ENCODE data around the gene RPGRIP1. TPM values are rescaled to one million over a fixed set of nuclear protein-coding genes. Genes with fewer than 3 reads are reported as not detected.

Gene RPGRIP1
- total and polyA plus RNA-seq, 9 of the 15 experiments (the other 6 are each of a cell fraction or from before 2014, with no cell fraction given): 0.47 to 0.95 (median 0.65) TPM; not detected in 1

DNA sequence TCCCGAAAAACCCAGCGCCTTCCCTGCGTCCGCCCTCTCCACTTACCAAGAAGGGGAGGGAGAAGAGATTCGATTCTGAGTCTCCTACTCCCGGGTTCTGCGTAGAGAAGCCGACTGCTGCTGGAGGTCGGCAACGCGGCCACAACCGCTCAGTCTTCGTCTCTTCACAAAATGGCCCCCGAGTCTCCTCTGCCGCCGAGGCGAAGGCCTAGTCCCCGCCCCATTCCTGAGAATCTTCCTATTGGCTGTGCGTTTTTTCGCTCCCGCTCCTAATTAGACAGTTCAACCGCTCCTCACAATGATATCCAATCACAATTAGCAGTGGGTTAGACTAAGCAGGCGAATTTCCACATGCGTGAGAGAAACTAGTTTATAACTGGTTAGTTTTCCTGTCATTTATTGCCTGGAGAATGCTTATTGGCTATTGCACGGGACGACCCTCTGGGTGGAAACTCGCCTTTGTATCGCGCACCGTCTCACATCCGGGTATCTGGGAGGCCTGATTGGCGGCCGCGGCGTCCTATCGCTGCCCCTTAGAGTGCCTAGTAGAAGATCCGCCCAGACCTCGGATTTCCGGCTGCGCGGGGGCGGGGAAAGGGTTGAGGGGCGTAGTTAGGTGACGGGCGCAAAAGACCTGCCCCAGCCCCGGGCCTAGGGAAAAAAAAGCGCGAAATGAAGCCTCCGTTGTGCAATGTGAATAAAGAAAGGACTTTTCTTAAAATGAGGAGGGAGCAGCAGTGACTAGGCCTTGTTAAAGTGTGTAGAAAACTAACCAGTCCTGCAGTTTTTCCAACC, 10.4 kb upstream of the RPGRIP1 start, which contains the start of gene HNRNPC (continued):
- TF ChIP-seq, protein P1, sequence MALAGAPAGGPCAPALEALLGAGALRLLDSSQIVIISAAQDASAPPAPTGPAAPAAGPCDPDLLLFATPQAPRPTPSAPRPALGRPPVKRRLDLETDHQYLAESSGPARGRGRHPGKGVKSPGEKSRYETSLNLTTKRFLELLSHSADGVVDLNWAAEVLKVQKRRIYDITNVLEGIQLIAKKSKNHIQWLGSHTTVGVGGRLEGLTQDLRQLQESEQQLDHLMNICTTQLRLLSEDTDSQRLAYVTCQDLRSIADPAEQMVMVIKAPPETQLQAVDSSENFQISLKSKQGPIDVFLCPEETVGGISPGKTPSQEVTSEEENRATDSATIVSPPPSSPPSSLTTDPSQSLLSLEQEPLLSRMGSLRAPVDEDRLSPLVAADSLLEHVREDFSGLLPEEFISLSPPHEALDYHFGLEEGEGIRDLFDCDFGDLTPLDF (CRISPR knock-in tag; IDR thresholded peaks at IDR 0.05): no peak
- TF ChIP-seq, protein P2, sequence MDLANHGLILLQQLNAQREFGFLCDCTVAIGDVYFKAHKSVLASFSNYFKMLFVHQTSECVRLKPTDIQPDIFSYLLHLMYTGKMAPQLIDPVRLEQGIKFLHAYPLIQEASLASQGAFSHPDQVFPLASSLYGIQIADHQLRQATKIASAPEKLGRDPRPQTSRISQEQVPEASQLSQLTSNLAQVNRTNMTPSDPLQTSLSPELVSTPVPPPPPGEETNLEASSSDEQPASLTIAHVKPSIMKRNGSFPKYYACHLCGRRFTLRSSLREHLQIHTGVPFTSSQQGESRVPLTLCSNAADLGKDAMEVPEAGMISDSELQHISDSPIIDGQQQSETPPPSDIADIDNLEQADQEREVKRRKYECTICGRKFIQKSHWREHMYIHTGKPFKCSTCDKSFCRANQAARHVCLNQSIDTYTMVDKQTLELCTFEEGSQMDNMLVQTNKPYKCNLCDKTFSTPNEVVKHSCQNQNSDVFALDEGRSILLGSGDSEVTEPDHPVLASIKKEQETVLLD (IDR thresholded peaks at IDR 0.05): no peak
- TF ChIP-seq RFX1 (IDR thresholded peaks at IDR 0.05) (peak; percentile 40), NCOA6 (IDR thresholded peaks at IDR 0.05) (no peak), CBX8 (IDR thresholded peaks at IDR 0.05; ENCODE audit: borderline replicate concordance, extremely low read depth, low read depth, low read length, poor library complexity, severe bottlenecking) (no peak), ZNF175 (CRISPR knock-in tag; IDR thresholded peaks at IDR 0.05; ENCODE audit: low read depth) (no peak), POLR2A (conservative IDR thresholded peaks at IDR 0.05) (peak; percentile 98), GTF2E2 (tag; IDR thresholded peaks at IDR 0.05) (peak; percentile 77; the same call in 1 of the 2 replicates), RBM39 (optimal IDR thresholded peaks at IDR 0.05; ENCODE audit: low read depth, low read length) (no peak), ZNF551 (CRISPR knock-in tag; IDR thresholded peaks at IDR 0.05) (no peak), HMG20B (CRISPR knock-in tag; IDR thresholded peaks at IDR 0.05) (no peak), POLR3G (IDR thresholded peaks at IDR 0.05; ENCODE audit: extremely low read depth, insufficient read length, insufficient replicate concordance) (no peak)
- TF ChIP-seq, protein P3, sequence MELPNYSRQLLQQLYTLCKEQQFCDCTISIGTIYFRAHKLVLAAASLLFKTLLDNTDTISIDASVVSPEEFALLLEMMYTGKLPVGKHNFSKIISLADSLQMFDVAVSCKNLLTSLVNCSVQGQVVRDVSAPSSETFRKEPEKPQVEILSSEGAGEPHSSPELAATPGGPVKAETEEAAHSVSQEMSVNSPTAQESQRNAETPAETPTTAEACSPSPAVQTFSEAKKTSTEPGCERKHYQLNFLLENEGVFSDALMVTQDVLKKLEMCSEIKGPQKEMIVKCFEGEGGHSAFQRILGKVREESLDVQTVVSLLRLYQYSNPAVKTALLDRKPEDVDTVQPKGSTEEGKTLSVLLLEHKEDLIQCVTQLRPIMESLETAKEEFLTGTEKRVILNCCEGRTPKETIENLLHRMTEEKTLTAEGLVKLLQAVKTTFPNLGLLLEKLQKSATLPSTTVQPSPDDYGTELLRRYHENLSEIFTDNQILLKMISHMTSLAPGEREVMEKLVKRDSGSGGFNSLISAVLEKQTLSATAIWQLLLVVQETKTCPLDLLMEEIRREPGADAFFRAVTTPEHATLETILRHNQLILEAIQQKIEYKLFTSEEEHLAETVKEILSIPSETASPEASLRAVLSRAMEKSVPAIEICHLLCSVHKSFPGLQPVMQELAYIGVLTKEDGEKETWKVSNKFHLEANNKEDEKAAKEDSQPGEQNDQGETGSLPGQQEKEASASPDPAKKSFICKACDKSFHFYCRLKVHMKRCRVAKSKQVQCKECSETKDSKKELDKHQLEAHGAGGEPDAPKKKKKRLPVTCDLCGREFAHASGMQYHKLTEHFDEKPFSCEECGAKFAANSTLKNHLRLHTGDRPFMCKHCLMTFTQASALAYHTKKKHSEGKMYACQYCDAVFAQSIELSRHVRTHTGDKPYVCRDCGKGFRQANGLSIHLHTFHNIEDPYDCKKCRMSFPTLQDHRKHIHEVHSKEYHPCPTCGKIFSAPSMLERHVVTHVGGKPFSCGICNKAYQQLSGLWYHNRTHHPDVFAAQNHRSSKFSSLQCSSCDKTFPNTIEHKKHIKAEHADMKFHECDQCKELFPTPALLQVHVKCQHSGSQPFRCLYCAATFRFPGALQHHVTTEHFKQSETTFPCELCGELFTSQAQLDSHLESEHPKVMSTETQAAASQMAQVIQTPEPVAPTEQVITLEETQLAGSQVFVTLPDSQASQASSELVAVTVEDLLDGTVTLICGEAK (IDR thresholded peaks at IDR 0.05): peak; percentile 92
- TF ChIP-seq, protein P3 (CRISPR knock-in tag; IDR thresholded peaks at IDR 0.05): no peak
- TF ChIP-seq, protein P4, sequence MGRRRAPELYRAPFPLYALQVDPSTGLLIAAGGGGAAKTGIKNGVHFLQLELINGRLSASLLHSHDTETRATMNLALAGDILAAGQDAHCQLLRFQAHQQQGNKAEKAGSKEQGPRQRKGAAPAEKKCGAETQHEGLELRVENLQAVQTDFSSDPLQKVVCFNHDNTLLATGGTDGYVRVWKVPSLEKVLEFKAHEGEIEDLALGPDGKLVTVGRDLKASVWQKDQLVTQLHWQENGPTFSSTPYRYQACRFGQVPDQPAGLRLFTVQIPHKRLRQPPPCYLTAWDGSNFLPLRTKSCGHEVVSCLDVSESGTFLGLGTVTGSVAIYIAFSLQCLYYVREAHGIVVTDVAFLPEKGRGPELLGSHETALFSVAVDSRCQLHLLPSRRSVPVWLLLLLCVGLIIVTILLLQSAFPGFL (CRISPR knock-in tag; IDR thresholded peaks at IDR 0.05): no peak
